ENCODE results near the gene PDGFC. TPM values are rescaled to one million over a fixed set of nuclear protein-coding genes. Genes with fewer than 3 reads are reported as not detected.

The PDGFC gene
- total RNA-seq, 4 donors from 2014 or later = 8.4 to 34.7 (median 21.9) TPM

GRCh38 chr4:156783966-156784365 is 187.6 kb downstream of the PDGFC start:
- Histone ChIP-seq H3K27ac (no peak overlapping the region), H3K4me3 (no peak overlapping the region), H3K4me1 (peaks cover 0 to 2% (median 0%) of the 10 kb centered on the region in 4 donors), H3K36me3 (no peaks in the 10 kb centered on the region), H3K27me3 (no peaks in the 10 kb centered on the region), H3K9me3 (no peaks in the 10 kb centered on the region)
- no peak for TF ChIP-seq POLR2A (IDR thresholded peaks at IDR 0.05)
- no peak for TF ChIP-seq EP300 (IDR thresholded peaks at IDR 0.05)
- TF ChIP-seq CTCF (IDR thresholded peaks at IDR 0.05) = no peak
- DNase-seq (ENCODE audit: low spot score in 2 of 2) = no peak
- WGBS, 2 donors = 92% methylated on average over 2 of the region's 2 CpGs

GRCh38 chr4:156782491-156782890 is 189.1 kb downstream of the PDGFC start:
- Histone ChIP-seq H3K9me3 (no peaks in the 10 kb centered on the region), H3K4me3 (no peak overlapping the region), H3K27ac (no peak overlapping the region), H3K27me3 (no peaks in the 10 kb centered on the region), H3K4me1 (peaks cover 0 to 8% (median 0%) of the 10 kb centered on the region in 4 donors), H3K36me3 (no peaks in the 10 kb centered on the region)
- 92 to 96% methylated on average over 5 of the region's 5 CpGs for WGBS, 2 donors
- DNase-seq (ENCODE audit: low spot score in 2 of 2) = no peak
- TF ChIP-seq EP300 (IDR thresholded peaks at IDR 0.05) = no peak
- no peak for TF ChIP-seq POLR2A (IDR thresholded peaks at IDR 0.05)
- TF ChIP-seq CTCF (IDR thresholded peaks at IDR 0.05) = no peak

- WGBS, 2 donors = 45 to 52% methylated on average over 2 of the region's 2 CpGs
- DNase-seq (ENCODE audit: low spot score in 2 of 2) = no peak
- Histone ChIP-seq H3K36me3 (no peaks in the 10 kb centered on the region), H3K27ac (peak overlapping the region in 1 of 4 donors; percentile 2), H3K4me1 (peaks cover 0 to 9% (median 0%) of the 10 kb centered on the region in 4 donors), H3K9me3 (no peaks in the 10 kb centered on the region), H3K4me3 (no peak overlapping the region), H3K27me3 (no peaks in the 10 kb centered on the region)
- no peak for TF ChIP-seq EP300 (IDR thresholded peaks at IDR 0.05)
- TF ChIP-seq CTCF (IDR thresholded peaks at IDR 0.05) = no peak
Measured at GRCh38 chr4:156781852-156782251, 189.7 kb downstream of the PDGFC start.

- no peak overlapping the region for H3K27ac ChIP-seq
- no peak overlapping the region for H3K4me3 ChIP-seq
- no peak for TF ChIP-seq POLR2A (IDR thresholded peaks at IDR 0.05)
- 88 to 100% methylated on average over 1 of the region's 1 CpG for WGBS, 2 donors
- no peaks in the 10 kb centered on the region for H3K9me3 ChIP-seq
- no peaks in the 10 kb centered on the region for H3K36me3 ChIP-seq
- H3K27me3 ChIP-seq = no peaks in the 10 kb centered on the region
- peaks cover 0 to 25% (median 8%) of the 10 kb centered on the region in 4 donors for H3K4me1 ChIP-seq
- DNase-seq (ENCODE audit: low spot score in 2 of 2) = no peak
Measured at GRCh38 chr4:156779774-156780173, 191.8 kb downstream of the PDGFC start.

GRCh38 chr4:156779042-156779441 is 192.6 kb downstream of the PDGFC start:
- 61 to 63% methylated on average over 4 of the region's 4 CpGs for WGBS, 2 donors
- Histone ChIP-seq H3K36me3 (no peaks in the 10 kb centered on the region), H3K4me3 (no peak overlapping the region), H3K4me1 (peaks cover 0 to 32% (median 10%) of the 10 kb centered on the region in 4 donors), H3K9me3 (no peaks in the 10 kb centered on the region), H3K27me3 (no peaks in the 10 kb centered on the region), H3K27ac (no peak overlapping the region)
- no peak for DNase-seq (ENCODE audit: low spot score in 2 of 2)
- no peak for TF ChIP-seq EP300 (IDR thresholded peaks at IDR 0.05)
- TF ChIP-seq CTCF (IDR thresholded peaks at IDR 0.05) = no peak
- TF ChIP-seq POLR2A (IDR thresholded peaks at IDR 0.05) = no peak

GRCh38 chr4:156778606-156779005 is 193.0 kb downstream of the PDGFC start:
- no peak for TF ChIP-seq EP300 (IDR thresholded peaks at IDR 0.05)
- no peak for TF ChIP-seq POLR2A (IDR thresholded peaks at IDR 0.05)
- TF ChIP-seq CTCF (IDR thresholded peaks at IDR 0.05) = no peak
- Histone ChIP-seq H3K9me3 (no peaks in the 10 kb centered on the region), H3K27ac (no peak overlapping the region), H3K36me3 (no peaks in the 10 kb centered on the region), H3K4me1 (peaks cover 0 to 36% (median 11%) of the 10 kb centered on the region in 4 donors), H3K4me3 (no peak overlapping the region), H3K27me3 (no peaks in the 10 kb centered on the region)
- DNase-seq (ENCODE audit: low spot score in 2 of 2) = no peak
- WGBS, 2 donors = 86 to 90% methylated on average over 1 of the region's 1 CpG
